H54 (cell line): ENCODE results near the gene BICDL1.
"Not testable (repeated sequence)": the region's sequence is repeated elsewhere in the genome, so short reads cannot be mapped to it uniquely, and the experiment has no call there.

ENCODE experiments used
- DNase-seq: peaks from one replicate; pipeline ENCODE4 v3.0.0; 2011; ENCODE audit warnings: low spot score, mixed read lengths; ENCODE audit not compliant: insufficient read length
- FAIRE-seq: peaks from 3 replicates; lab custom pipeline; 2011; peaks lifted over from hg19 to GRCh38; lab: Jason Lieb, UNC
- POLR2A ChIP-seq: IDR thresholded peaks from 2 replicates; pipeline ENCODE4 v1.6.1; 2011; ENCODE audit warnings: low read depth, mild to moderate bottlenecking, low read length

Gene BICDL1

DNA sequence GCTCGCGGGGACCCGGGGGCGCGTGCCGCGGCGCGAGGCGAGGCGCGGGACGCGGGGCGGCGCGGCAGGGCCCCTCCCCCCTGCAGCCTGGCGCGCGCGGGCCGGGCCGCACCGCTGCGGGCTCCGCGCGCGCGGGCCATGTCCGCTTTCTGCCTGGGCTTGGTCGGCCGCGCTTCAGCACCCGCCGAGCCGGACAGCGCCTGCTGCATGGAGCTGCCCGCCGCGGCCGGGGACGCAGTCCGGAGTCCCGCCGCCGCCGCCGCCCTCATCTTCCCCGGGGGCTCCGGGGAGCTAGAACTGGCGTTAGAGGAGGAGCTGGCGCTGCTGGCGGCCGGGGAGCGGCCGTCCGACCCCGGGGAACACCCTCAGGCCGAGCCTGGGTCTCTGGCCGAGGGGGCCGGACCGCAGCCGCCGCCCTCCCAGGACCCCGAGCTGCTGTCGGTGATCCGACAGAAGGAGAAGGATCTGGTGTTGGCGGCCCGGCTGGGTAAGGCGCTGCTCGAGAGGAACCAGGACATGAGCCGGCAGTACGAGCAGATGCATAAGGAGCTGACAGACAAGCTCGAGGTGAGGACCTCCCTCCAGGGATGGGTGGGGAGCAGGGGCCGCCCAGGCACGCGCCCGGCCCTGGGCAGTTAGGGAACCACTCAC is 820 bp downstream of the BICDL1 start:
- TF ChIP-seq POLR2A: no peak
- peak; percentile 72 for DNase-seq
- FAIRE-seq: no peak

DNA sequence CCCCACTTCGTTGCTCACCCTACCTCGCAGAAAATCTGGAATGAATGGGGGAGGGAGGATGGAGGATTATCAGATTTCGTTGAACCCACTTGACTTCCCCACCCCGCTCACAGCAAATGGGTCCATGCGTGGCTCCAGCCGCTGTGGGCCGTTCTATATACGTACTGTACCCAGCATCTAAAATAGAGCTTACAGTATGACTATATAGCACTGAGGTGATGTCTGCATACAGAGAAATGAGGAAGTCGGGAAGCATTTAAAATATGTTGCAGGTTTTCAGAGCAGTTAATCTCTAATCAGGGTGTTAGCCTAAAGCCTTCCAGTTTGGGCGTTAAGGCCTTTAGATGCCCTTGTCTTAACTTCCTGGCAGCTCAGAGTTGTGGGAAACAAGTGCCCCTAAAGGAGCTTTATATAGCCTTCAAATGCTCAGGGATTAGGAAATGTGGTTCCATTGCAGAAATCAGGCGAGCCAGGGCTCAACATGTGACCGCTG is 1.4 kb downstream of the BICDL1 start:
- no peak for FAIRE-seq
- DNase-seq: no peak
- TF ChIP-seq POLR2A: no peak

DNA sequence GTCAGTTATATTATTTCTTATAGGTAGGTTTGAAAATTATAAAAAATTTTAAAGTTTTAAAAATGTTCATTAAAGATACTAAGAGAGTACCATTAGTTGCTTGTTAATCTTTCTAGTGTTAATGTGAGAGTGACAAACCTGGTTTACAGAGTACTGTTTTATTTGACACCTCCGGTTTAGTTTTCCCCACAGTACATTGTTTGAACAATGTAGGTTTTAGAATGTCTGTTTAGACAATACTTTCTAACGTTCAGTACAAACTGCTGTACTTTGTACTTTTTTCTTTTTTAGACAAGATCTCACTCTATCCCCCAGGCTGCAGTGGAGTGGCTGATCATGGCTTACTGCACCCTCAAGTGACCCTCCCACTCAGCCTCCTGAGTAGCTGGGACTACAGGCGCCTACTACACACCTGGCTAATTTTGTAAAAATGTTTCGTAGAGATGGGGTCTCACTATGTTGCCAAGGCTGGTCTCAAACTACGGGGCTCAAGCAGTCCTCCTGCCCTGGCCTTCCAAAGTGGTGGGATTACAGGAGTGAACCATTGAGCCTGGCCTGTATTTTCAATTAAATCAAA is 3.2 kb downstream of the BICDL1 start:
- DNase-seq: no peak
- no peak for TF ChIP-seq POLR2A
- FAIRE-seq: no peak

DNA sequence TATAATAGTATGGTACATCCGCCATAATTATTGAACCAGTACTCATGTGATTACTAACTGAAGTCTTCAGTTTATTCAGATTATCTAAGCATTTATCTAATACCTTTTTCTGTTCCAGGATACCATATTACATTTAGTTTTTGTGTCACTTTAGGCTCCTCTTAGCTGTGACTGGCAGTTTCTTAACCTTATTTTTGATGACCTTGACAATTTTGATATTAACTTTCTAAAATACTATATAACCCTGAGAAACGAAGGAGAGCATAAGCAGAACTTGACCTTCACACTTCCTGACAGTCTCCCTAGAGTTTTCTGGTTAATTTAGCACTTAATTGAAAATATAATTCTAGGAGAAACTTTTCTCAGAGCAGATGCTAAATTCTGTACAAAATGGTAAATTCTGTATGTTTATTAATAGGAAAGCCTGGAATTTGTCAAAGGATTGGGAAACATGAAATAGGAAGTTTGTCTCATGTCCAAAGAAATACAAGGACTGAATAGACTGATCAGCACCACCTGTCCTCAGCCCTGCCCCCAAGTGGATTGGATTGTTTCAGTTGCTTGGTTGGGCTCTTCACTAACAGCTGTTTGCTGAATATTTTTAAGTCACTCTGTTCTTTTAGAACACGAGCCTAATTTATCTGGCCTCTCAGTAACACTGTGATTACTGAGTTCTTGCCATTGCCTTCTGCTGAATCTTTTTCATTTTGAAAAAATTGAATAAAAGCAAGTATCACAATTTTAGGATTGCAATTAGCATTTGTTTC is 6.0 kb downstream of the BICDL1 start:
- peak; percentile 64 for FAIRE-seq

GRCh38 chr12:119996417-119996816 is 7.4 kb downstream of the BICDL1 start:
- TF ChIP-seq POLR2A: no peak
- no peak for DNase-seq
- no peak for FAIRE-seq

More for the DNA sequence above, 6.0 kb downstream of the BICDL1 start:
- no peak for DNase-seq
- TF ChIP-seq POLR2A: no peak

DNA sequence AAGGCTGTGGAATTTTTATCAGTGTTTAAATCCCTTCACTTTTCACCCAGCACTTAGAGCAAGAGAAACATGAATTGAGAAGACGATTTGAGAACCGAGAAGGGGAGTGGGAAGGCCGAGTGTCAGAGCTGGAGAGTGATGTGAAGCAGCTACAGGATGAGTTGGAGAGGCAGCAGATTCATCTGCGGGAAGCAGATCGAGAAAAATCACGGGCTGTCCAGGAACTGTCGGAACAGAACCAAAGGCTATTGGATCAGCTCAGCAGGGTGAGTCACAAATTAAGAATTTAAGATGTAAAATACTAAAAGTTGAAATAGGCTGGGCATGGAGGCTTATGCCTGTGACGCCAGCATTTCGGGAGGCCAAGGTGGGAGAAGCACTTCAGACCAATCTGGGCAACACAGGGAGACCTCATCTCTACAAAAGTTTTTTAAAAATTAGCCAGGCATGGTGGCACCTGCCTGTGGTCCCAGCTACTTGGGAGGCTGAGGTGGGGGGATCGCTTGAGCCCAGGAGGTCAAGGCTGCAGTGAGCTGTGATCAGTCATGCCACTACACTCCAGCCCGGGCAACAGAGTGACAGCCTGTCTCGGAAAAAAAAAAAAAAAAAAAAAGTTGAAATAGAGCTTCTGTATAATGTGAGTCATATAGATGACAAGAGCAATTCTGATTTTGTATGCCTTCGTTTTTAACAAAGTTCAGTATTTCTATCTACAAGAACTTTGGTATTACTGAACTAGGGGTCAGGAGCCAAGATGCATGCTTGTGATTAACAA is 9.6 kb downstream of the BICDL1 start:
- no peak for FAIRE-seq
- no peak for TF ChIP-seq POLR2A
- no peak for DNase-seq

DNA sequence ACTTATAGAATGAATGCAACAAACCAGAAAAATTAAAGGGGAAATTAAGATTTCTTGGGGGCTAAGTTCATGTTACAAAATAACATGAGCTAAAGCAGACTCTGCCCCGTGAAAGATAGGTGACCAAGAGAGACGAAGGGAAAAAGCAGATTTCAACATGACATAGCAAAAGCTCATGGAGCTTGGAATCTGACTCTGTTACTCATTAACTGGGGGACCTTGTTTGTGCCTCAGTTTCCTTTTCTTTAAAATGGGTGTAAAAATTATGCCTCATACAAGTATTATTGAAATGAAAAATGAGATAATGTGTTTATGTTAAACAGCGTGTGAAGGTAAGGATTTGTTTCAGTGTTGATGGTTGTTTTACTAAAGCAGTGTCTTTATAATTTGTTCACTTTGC is 11.5 kb downstream of the BICDL1 start:
- FAIRE-seq (no peak), DNase-seq (no peak)
- TF ChIP-seq POLR2A: no peak

GRCh38 chr12:120006258-120006975 is 17.4 kb downstream of the BICDL1 start:
- DNase-seq: peak; percentile 33
- TF ChIP-seq POLR2A: no peak
- FAIRE-seq: peak; percentile 87

GRCh38 chr12:120007272-120007671 is 18.2 kb downstream of the BICDL1 start:
- no peak for DNase-seq
- peak; percentile 20 for FAIRE-seq

DNA sequence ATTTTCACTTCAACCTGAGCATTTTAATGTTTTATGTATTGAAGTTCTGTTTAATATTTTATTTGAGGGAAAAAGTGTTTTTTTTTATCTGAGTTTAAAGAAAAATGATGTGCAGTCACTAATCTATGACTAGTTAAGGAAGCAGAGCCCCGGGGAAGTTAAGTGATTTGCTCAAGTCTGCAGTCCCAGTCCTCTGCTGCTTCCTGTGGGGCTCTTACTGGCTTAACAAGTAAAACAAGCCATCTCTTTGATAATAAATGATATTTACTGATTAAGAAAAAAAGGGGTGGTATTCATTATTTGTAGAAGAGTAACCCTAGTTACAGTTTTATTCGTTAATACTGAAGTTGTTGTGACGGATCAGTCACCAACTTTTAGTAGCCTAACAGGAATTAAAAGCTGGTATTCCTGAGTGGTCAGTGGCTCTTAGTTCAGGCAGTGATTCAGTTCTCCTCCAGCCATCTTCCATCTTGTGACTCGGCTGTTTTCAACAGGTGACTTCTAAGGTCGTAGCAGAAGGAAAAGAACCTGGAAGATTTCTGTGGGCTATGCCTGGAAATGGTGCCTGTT is 21.7 kb downstream of the BICDL1 start:
- no peak for FAIRE-seq
- TF ChIP-seq POLR2A: no peak
- DNase-seq: no peak

More at GRCh38 chr12:120007272-120007671, 18.2 kb downstream of the BICDL1 start:
- TF ChIP-seq POLR2A: no peak

GRCh38 chr12:120012067-120012621 is 23.1 kb downstream of the BICDL1 start:
- DNase-seq (peak; percentile 52), FAIRE-seq (peak; percentile 97)
- TF ChIP-seq POLR2A: no peak

DNA sequence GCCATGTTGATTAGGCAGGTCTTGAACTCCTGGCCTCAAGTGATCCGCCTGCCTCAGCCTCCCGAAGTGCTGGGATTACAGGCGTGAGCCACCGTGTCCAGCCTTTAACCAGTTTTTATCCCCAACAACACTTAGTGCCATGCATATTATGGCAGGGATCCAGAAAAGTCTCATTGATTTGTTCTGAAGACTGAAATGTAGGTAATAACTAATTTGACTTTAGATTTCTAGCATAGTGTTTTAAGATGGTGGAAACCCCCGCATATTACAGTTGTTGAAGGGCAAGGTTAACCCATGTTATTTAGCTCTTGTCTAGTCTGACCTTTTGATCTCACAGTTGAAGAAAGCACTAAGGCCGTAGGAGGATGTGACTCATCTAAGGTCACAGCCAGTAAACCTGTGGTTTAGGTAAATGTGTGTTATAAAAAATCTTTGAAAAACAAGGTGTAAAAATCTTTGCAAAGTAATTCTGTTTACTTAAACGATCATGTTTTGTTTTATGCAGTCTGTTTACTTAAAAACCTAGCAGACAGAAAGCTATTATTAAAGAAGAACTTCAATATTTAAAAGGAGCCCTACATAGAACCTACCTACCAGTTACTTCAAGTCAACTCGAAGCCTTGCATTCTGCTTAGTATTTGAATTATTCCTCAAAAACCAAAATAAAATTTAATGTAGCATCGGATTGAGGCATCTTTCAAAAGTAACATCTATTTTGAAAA is 24.8 kb downstream of the BICDL1 start:
- FAIRE-seq: peak; percentile 91
- DNase-seq: no peak
- TF ChIP-seq POLR2A: no peak

GRCh38 chr12:120014381-120014735 is 25.3 kb downstream of the BICDL1 start:
- DNase-seq, FAIRE-seq: not testable (repeated sequence)
